Rectal smooth muscle tissue (tissue), 1 donor: ENCODE results near the gene NUP210.

Experiments used
- H3K27ac ChIP-seq: one replicate; pipeline ENCODE4 v1.7.0; 2013; ENCODE audit warnings: low read depth, low read length, inconsistent platforms
- H3K27me3 ChIP-seq: one replicate; pipeline ENCODE4 v1.7.0; 2013; ENCODE audit warnings: low read length; ENCODE audit not compliant: control insufficient read depth, insufficient read depth
- H3K36me3 ChIP-seq: one replicate; pipeline ENCODE4 v1.7.0; 2013; ENCODE audit warnings: low read length; ENCODE audit not compliant: control insufficient read depth, insufficient read depth
- H3K4me1 ChIP-seq: one replicate; pipeline ENCODE4 v1.7.0; 2013; ENCODE audit warnings: low read length; ENCODE audit not compliant: control insufficient read depth, insufficient read depth
- H3K4me3 ChIP-seq: one replicate; pipeline ENCODE4 v1.7.0; 2013; ENCODE audit warnings: low read length
- H3K9ac ChIP-seq: one replicate; pipeline ENCODE4 v1.7.0; 2013; ENCODE audit warnings: low read length

The NUP210 gene

GRCh38 chr3:13345772-13346171, 74.3 kb downstream of the NUP210 start:
- no peaks in the 10 kb centered on the region for H3K27me3 ChIP-seq
- no peaks in the 10 kb centered on the region for H3K4me1 ChIP-seq
- no peak overlapping the region for H3K4me3 ChIP-seq
- H3K27ac ChIP-seq = no peak overlapping the region
- H3K9ac ChIP-seq = no peak overlapping the region
- no peaks in the 10 kb centered on the region for H3K36me3 ChIP-seq

- Histone ChIP-seq H3K36me3 (no peaks in the 10 kb centered on the region), H3K27me3 (no peaks in the 10 kb centered on the region), H3K27ac (no peak overlapping the region), H3K4me3 (no peak overlapping the region), H3K4me1 (no peaks in the 10 kb centered on the region), H3K9ac (no peak overlapping the region)
Measured at GRCh38 chr3:13345284-13345683, 74.8 kb downstream of the NUP210 start.

GRCh38 chr3:13344663-13345062, 75.5 kb downstream of the NUP210 start:
- H3K27ac ChIP-seq = no peak overlapping the region
- no peaks in the 10 kb centered on the region for H3K36me3 ChIP-seq

GRCh38 chr3:13343601-13344000, 76.5 kb downstream of the NUP210 start:
- Histone ChIP-seq H3K27ac (no peak overlapping the region), H3K27me3 (no peaks in the 10 kb centered on the region), H3K9ac (no peak overlapping the region), H3K4me3 (no peak overlapping the region), H3K36me3 (no peaks in the 10 kb centered on the region), H3K4me1 (no peaks in the 10 kb centered on the region)

More at GRCh38 chr3:13344663-13345062, 75.5 kb downstream of the NUP210 start:
- Histone ChIP-seq H3K9ac (no peak overlapping the region), H3K4me3 (no peak overlapping the region), H3K27me3 (no peaks in the 10 kb centered on the region), H3K4me1 (no peaks in the 10 kb centered on the region)

- Histone ChIP-seq H3K27me3 (no peaks in the 10 kb centered on the region), H3K27ac (no peak overlapping the region), H3K36me3 (no peaks in the 10 kb centered on the region), H3K4me3 (no peak overlapping the region), H3K9ac (no peak overlapping the region), H3K4me1 (no peaks in the 10 kb centered on the region)
Measured at GRCh38 chr3:13341229-13341905, 78.8 kb downstream of the NUP210 start.

GRCh38 chr3:13339833-13340232, 80.3 kb downstream of the NUP210 start:
- Histone ChIP-seq H3K4me1 (no peaks in the 10 kb centered on the region), H3K27me3 (no peaks in the 10 kb centered on the region), H3K9ac (no peak overlapping the region), H3K36me3 (no peaks in the 10 kb centered on the region), H3K4me3 (no peak overlapping the region), H3K27ac (no peak overlapping the region)

GRCh38 chr3:13338996-13339395, 81.1 kb downstream of the NUP210 start:
- Histone ChIP-seq H3K9ac (no peak overlapping the region), H3K4me3 (no peak overlapping the region), H3K27me3 (no peaks in the 10 kb centered on the region), H3K4me1 (no peaks in the 10 kb centered on the region), H3K36me3 (no peaks in the 10 kb centered on the region), H3K27ac (no peak overlapping the region)

GRCh38 chr3:13338231-13338630, 81.9 kb downstream of the NUP210 start:
- no peaks in the 10 kb centered on the region for H3K27me3 ChIP-seq
- H3K27ac ChIP-seq = no peak overlapping the region
- H3K4me3 ChIP-seq = no peak overlapping the region
- H3K36me3 ChIP-seq = no peaks in the 10 kb centered on the region
- H3K4me1 ChIP-seq = no peaks in the 10 kb centered on the region
- H3K9ac ChIP-seq = no peak overlapping the region

GRCh38 chr3:13336592-13336991, 83.5 kb downstream of the NUP210 start:
- Histone ChIP-seq H3K27ac (no peak overlapping the region), H3K27me3 (no peaks in the 10 kb centered on the region), H3K36me3 (no peaks in the 10 kb centered on the region), H3K9ac (no peak overlapping the region), H3K4me1 (no peaks in the 10 kb centered on the region), H3K4me3 (no peak overlapping the region)

GRCh38 chr3:13335503-13335902, 84.6 kb downstream of the NUP210 start:
- H3K4me3 ChIP-seq = no peak overlapping the region
- H3K27ac ChIP-seq = no peak overlapping the region
- H3K27me3 ChIP-seq = no peaks in the 10 kb centered on the region
- no peaks in the 10 kb centered on the region for H3K36me3 ChIP-seq
- no peaks in the 10 kb centered on the region for H3K4me1 ChIP-seq
- H3K9ac ChIP-seq = no peak overlapping the region

GRCh38 chr3:13335059-13335458, 85.1 kb downstream of the NUP210 start:
- Histone ChIP-seq H3K4me3 (no peak overlapping the region), H3K4me1 (no peaks in the 10 kb centered on the region), H3K27me3 (no peaks in the 10 kb centered on the region), H3K9ac (no peak overlapping the region), H3K27ac (no peak overlapping the region), H3K36me3 (no peaks in the 10 kb centered on the region)

- Histone ChIP-seq H3K4me1 (no peaks in the 10 kb centered on the region), H3K36me3 (no peaks in the 10 kb centered on the region), H3K27ac (no peak overlapping the region), H3K9ac (no peak overlapping the region), H3K27me3 (no peaks in the 10 kb centered on the region), H3K4me3 (no peak overlapping the region)
Measured at GRCh38 chr3:13333236-13333897, 86.8 kb downstream of the NUP210 start.

GRCh38 chr3:13332740-13333139, 87.4 kb downstream of the NUP210 start:
- Histone ChIP-seq H3K4me3 (no peak overlapping the region), H3K27me3 (no peaks in the 10 kb centered on the region), H3K27ac (no peak overlapping the region), H3K4me1 (no peaks in the 10 kb centered on the region), H3K36me3 (no peaks in the 10 kb centered on the region), H3K9ac (no peak overlapping the region)
